Fibroblast of pulmonary artery (primary cell): ENCODE measurements around the gene REM2.

Source experiments
- DNase-seq: peaks from one replicate; pipeline ENCODE4 v3.0.0-alpha.2; 2010; ENCODE audit warnings: low read depth
- H3K4me3 ChIP-seq: replicated peaks from 2 replicates; pipeline ENCODE4 v1.5.1; 2011; ENCODE audit warnings: low read depth, mild to moderate bottlenecking, control low read depth, low read length, moderate library complexity
- CTCF ChIP-seq: IDR thresholded peaks from 2 replicates; pipeline ENCODE4 v1.5.1; 2011; ENCODE audit warnings: mild to moderate bottlenecking, control low read depth, low read length, inconsistent platforms; ENCODE audit errors: missing control alignments

Gene REM2

GRCh38 chr14:22886500-22887259 lies 3.7 kb downstream of the REM2 start:
- no peak for TF ChIP-seq CTCF
- DNase-seq: peak; percentile 54
- H3K4me3 ChIP-seq: peak overlapping the region; percentile 69

GRCh38 chr14:22887260-22887989 lies 4.4 kb downstream of the REM2 start:
- no peak for TF ChIP-seq CTCF
- peak; percentile 89 for DNase-seq
- H3K4me3 ChIP-seq: peak overlapping the region; percentile 69

GRCh38 chr14:22887990-22888378 lies 5.0 kb downstream of the REM2 start:
- no peak for TF ChIP-seq CTCF
- DNase-seq: no peak
- H3K4me3 ChIP-seq: peak overlapping the region; percentile 69

GRCh38 chr14:22888662-22889061 lies 5.6 kb downstream of the REM2 start:
- no peak overlapping the region for H3K4me3 ChIP-seq
- DNase-seq: no peak
- TF ChIP-seq CTCF: no peak

- DNase-seq: no peak
- H3K4me3 ChIP-seq: no peak overlapping the region
Measured at GRCh38 chr14:22890416-22890815, 7.4 kb downstream of the REM2 start.

GRCh38 chr14:22892488-22892887 lies 9.5 kb downstream of the REM2 start:
- TF ChIP-seq CTCF: no peak
- no peak overlapping the region for H3K4me3 ChIP-seq
- no peak for DNase-seq

More at GRCh38 chr14:22890416-22890815, 7.4 kb downstream of the REM2 start:
- no peak for TF ChIP-seq CTCF
